GF-D8 (cell line): ENCODE measurements around the gene PAGE5.

Experiments used
- DNase-seq: peaks from one replicate; lab custom pipeline; 2025; lab: John Stamatoyannopoulos, UW

The PAGE5 gene, protein sequence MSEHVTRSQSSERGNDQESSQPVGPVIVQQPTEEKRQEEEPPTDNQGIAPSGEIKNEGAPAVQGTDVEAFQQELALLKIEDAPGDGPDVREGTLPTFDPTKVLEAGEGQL

DNA sequence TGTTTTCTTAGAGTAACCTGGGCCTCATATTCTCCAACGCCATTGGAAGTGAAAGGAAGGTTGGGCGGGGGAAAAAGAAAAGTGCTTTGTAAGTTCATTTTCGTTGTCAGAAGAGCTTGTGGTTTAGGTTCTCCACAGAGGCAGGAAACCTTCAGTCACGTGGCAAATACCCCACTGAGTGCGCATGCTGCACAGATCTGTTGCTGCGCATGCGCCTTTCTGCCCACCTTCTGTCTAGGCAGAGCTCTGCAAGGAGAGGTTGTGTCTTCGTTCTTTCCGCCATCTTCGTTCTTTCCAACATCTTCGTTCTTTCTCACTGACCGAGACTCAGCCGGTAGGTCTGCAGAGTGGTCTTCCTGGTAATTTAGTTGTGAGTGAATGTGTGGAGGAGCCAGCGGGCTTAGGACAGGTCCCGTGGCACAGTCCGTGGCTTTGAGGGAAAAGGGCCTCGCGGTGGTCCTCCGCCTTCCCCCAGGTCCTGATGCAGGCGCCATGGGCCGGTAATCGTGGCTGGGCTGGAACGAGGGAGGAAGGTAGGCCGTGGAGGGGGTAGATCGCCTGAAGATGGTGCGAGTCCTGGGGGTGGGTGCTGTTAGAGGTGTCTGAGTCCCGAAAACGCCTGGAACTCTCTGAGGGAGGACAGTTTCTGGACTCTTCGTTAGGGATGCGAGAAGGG lies at the start of gene PAGE5:
TSS of gene PAGE5 (plus strand) at position 228 of the 676 bp plus-strand sequence. CDS start 1,037 bp downstream, outside the sequence.
- DNase-seq = no peak

DNA sequence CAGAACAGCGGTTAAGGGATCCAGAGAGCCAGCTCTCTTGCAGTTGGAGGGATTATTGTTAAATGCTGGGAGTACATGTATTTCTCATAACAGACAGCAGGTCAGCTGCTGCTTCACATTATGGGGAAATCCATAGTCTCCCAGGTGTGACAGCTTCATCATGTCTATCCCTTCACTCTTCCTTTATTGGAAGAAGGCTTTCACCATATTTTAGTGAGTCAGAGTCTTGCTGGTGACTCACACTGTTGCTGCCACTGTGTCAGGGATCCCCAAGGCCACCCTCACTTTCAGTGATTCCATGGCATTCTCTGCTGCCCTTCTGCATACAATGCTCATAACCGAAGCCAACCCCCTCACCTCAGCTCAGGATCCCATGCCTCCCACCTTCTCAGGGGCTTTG lies 32.9 kb upstream of the PAGE5 start:
- no peak for DNase-seq

DNA sequence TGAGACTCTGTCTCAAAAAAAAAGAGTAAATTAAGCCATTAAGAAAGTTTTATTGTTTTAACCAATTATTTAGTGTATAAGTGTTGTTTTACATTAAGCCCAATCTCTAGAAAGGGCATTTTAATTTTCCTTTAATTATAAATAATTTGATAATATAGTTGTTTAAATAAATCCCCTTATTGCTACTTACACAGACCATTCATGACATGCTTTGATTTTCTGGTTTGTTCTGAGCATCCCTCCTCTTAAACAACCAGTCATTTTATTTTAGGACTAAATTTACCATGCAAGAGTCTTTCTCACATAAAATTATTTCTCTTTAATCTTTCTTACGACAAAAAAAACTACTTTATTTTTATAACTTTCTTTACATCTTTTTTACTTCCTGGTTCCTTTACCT lies 23.5 kb upstream of the PAGE5 start:
- no peak for DNase-seq

DNA sequence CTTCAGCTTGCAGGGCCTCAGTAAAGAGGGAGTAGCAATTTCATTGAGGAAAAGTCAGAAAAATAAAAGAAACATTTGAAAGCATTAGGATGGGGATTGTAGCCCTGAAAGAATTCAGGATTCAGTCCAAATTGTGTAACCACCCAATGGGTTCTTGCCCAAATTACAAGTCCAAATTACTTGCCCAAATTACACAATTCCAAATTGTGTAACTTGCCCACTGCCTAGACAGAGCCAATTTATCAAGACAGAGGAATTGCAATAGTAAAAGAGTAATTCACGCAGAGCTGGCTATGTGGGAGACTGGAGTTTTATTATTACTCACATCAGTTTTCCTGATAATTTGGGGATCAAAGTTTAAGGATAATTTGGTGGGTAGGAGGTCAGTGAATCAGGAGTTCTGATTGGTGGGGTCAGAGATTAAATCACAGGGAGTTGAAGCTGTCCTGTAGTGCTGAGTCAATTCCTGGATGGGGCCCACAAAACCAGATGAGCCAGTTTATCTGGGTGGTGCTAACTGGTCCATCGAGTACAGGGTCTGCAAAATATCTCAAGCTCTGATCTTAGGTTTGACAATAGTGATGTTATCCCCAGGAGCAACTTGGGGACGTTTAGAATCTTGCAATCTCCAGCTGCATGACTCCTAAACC lies 18.1 kb upstream of the PAGE5 start:
- DNase-seq = no peak

DNA sequence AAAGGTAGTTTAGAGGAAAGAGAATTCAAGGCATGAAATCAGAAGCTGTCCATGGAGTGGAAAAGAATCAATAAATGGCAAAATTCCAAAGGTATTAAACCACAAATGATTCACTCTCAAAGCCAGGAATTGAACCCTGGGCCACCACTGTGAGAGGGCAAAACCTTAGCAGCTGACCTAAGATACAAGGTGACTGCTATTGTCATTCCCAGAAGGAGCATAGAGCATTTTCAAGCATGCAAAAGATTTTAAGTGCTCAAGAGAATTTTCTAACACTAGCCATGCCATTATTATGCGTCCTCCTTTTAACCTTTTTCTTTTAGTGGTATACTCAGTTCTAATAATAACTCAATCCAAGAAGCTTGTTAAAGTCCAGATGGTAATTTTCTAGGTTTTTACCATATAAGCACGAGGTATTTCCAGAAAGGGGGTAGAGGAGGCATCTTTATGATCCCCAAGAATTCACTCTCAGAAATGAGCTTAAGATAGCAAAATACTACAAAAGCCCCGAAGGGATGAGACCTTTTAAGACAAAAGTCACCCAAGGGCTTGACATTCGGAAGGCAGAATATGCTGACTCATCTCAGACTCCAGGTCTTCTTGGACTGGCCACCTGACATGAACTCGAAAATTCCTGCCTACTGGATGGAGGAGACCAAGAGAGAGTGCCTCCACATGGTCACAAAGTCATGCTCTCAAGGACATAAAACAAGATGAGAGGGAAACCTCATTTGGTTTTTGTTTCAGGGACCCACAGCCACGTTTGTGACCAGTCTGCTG lies 13.8 kb upstream of the PAGE5 start:
- DNase-seq = no peak

DNA sequence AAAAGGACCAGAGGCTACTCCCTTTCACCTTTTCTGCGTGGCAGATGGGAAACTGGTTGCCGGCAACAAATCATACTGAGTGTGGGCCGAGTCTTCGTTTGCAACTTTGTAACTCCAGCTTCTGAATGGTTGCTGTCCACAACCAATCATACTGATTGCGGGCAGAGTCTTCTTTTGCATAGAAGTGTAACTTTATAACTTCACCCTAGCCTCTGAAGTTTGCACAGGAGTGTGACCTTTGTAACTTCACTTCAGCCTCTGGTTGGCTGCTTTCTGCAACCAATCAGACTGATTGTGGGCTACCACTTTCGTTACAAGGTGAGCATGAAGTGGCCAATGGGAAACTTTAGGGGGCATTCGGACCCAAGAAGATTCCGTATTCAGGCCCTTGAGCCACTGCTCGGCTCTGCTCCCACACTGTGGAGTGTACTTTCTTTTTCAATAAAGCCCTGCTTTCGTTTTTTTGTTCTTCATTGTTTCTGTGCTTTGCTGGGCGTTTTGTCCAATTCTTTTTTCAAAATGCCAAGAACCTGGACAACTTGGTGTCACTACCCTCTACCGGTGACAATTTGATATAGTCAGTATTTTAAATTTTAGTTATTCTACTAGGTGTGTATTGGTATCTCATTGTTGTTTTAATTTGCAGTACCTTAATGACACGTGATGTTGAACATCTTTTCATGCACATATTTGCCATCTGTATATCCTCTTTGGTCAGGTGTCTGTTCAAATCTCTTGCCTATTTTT lies 9.0 kb upstream of the PAGE5 start:
- DNase-seq = no peak

DNA sequence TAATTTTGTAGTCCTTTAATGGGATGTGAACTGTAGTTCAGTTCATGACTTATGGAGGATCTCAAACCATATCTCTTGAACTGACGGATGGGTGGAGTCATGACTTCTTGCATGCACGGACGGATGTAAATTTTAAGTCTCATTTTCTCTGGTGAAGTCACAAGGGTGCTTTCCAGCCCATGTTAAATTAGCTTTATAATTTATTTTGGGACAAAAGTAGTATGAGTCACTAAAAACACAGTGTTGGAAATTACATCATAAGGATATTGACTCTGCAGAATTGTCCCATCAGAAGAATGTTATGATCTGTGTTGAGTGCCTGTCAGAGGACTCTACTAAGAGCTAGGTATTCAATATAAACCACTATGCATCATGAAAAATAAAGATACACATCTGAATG lies 6.8 kb upstream of the PAGE5 start:
- DNase-seq = no peak

DNA sequence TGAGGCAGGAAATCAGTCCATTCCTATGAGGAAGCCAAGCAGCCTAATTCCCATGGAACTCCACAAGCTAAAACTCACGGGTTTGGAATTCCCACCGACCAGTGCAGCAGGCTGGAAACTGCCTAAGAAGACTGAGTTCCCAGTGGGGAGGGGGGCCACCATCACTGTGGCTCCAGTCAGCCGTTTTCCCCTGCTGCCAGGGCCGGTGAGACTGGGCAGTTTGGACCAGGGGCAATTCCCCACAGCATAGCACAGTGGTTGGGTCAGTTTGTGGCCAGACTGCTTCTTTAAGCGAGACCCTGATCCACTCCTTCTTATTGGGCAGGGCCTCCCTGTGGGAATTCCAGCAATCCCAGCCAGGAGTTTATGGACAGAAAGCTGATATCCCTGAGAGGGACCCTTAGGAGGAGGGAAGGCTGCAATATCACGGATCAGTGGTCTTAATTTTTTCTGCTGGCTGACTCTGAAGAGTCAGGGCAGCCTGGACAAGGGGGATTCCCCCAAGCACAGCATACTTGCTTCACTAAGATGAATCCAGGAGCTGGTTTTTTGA lies 20.7 kb downstream of the PAGE5 start:
- DNase-seq = no peak

DNA sequence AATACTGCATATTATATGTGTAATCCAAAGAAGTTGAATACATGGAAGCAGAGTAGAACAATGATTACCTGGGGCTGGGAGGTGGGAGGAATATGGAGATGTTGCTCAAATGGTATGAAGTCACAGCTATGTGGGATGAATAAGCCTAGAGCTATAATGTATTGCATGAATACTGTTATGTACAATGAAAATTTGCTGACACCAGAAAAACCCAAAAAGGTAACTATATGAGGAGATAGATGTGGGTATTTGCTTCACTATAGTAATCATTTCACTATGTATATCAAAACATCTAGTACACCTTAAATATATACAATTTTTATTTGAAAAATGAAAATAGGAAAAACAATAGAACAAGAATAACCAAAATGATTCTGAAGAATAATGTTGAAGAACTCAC lies 33.4 kb downstream of the PAGE5 start:
- no peak for DNase-seq

DNA sequence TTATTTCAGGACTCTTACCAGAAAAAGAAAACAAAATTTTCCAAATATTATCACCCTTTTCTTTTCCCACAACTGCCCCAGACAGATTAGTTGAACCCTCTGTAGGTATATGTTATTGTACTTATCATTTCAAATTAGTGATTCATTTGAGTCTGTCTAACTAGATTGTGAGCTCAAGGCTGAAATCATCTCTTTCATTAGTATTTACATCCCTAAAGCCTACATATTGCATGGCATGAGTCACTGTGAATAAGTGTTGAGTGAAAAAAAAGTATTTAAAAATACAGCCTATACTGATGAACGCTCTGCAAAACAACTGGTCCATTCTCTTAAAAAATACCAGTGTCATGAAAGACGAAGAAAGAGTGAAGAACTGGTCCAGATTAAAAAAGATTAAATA lies 40.7 kb downstream of the PAGE5 start:
- DNase-seq = no peak

DNA sequence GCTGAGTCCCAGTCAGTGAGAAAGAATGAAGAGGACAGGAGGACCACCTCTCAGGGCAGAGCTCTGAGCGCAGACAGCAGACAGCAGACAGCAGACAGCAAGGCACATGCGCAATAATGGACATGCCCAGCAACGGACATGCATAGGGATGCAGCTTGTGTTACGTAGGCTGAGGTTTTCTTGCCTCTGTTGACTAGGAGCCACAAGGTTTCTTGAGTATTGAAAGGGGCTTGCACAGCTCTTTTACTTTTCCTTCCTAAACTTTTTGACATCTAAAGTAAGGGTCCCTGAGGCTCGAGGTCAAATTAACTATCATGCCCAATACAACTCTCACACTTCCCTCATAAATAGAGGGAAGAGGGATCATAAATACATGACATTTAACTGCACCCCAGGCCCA lies 44.7 kb downstream of the PAGE5 start, which contains the start of gene PAGE3:
TSS of gene PAGE3 (minus strand) at position 101 of the 400 bp plus-strand sequence. CDS start 1,013 bp downstream, outside the sequence.
- no peak for DNase-seq
